CD4-positive, alpha-beta T cell treated with Interleukin-21 for 1 hour (primary cell): ENCODE results near the gene MBNL1.

Experiments
- DNase-seq: peaks from one replicate; pipeline ENCODE4 v3.0.0-alpha.2; 2020

Gene MBNL1

DNA sequence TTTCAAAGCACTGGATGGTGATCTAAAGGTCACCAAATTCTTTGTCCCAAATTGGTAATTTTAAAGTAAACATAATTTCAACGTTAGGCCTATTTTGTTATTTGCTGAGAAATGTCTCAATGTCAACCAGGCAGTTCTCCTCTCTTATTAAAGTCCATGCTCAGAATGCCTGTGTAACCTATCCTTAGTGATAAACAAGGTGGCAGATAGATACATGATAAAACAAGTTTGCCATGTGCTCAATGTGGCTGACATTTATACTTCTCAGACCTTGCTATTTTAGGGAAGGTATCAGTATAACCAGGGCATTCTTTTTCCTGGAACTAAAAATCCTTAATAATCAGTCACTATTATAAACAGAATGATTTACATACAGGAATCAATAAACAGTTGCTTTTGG is 8.5 kb downstream of the MBNL1 start:
- DNase-seq: no peak

DNA sequence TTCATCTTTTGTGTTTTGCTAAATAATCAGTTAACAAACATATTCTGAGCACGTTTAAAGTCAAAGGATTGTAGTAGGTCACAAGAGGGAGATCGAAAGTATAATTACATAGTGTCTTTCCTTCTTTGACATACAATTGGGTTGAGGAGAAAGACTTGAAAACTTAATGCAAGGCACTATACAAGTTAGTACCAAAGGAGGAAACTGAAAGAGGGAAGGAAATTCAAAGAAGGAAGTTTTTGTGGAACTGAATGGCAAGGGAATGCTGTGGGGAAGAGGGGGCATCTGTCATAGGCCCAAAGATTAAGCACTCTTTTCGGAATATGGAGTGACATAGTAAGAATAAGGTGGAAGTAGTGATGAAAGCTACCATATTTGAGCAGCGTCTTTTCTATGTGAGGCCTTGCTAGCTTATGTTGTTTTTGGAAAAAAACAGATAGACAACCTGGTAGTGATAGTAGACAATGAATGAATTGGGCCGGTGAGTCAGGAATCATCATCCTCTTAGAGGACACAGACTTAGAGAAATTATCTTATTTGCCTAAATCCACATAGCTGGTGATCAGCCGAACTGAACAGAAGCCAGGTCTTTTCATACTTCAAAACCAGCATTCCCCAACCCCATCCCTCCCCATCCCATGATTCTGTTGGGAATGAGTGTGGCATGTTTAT is 10.2 kb downstream of the MBNL1 start:
- no peak for DNase-seq

- DNase-seq: no peak
These were observed 10.8 kb downstream of the MBNL1 start for GRCh38 chr3:152279479-152279878.

DNA sequence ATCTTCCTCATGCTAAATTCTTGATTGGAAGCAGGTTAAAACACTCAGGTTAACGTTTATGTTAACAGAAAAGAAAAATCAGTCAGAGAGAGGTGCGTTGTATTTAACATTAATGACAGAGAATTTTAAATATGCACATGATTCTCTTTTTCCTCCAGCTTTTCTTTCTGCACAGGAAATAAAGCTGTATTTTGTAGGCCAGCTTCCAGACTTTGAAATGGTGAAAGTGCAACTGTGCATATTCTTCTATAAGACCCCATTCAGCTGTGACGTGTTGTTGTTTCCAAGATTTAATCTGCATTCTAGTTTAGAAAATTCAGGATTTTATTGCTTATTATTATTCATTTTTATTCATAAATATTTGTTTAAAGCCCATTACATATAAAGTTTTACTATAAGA is 11.8 kb downstream of the MBNL1 start:
- DNase-seq: no peak

DNA sequence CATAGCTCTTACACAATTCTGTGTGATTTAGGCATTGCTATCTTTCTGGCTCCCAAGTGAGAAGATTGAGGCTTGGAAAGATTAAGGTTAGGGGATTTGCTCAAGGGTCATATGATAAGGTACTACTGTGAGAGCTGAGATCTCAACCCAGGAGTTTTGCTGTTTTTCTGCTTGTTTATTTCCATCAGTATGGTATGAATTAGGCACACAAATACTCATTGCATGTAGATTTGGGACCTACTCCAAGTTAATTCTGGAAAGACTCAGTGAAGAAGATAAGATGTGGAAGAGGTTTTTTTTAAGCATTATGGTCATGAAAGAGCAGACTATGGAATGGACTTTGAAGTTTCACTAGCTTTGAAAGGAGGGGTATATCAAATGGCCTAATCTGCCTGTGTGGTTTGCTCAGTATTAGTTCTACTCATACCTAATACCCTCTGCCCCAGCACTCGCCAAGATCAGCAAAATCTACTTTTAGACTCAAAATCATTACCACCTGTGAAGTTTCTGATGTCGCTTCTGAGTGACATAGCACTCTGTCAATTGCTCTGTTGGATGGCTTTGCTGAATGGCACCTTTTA is 12.5 kb downstream of the MBNL1 start:
- no peak for DNase-seq

GRCh38 chr3:152282813-152283212 is 14.1 kb downstream of the MBNL1 start:
- DNase-seq: no peak

DNA sequence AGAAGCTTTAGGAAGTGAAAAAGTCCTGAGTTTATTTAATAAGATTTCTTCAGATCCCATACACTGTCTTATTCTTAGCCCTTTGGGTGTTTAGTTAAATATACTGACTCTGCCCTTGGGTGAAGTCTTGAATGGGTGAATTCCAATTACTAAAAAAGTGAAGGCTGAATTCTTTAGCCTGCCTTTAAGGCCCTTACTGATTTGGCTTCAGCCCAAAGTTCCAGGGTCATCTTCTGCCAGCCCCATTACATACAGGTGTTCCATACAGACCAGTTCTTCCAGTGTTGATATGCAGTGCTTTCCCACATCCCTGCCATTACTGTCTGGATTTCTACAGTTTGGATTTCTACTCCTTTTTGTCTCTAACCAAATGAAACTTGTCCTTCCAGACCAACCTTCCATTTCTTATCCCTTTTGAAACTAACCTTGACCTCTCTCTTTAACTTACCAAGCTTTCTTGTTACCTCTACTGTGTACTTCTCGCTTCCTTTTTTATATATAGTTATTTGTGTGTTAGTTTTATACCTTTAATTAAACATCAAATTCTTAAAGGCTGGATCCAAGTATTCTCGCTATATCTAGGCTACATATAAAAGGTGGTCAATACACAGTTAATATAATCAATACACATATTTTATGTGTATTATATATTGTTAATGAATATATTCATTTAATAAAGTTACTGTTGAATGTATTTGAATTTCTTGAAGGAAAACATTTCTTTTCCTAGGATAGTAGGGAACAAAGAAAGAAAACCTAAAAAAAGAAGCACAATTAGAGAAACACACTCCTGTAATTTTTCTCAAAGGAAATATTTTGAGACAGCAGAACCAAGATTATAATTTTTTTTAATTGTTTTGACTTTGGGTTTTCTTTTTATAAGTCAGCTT is 15.0 kb downstream of the MBNL1 start:
- DNase-seq: no peak

DNA sequence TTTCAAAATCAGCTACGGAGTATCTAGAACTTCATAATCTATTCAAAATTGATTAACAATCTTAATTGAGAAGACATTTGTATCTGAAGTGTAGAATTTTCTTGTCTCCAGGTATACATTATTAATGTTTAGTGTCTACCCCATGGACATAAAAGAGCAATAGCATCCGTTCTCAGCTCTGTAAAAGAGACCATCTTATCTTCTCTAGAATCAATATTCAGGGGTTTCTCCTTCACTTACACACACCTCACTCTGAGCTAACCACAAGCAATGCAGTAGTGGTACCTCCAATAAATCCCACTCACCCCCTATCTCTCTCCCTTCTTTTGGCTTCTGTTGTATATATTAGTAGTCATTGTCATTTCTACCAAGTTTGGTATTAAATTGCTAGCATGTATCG is 16.2 kb downstream of the MBNL1 start:
- peak; percentile 60 for DNase-seq

- no peak for DNase-seq
These were observed 16.8 kb downstream of the MBNL1 start for GRCh38 chr3:152285509-152285908.

DNA sequence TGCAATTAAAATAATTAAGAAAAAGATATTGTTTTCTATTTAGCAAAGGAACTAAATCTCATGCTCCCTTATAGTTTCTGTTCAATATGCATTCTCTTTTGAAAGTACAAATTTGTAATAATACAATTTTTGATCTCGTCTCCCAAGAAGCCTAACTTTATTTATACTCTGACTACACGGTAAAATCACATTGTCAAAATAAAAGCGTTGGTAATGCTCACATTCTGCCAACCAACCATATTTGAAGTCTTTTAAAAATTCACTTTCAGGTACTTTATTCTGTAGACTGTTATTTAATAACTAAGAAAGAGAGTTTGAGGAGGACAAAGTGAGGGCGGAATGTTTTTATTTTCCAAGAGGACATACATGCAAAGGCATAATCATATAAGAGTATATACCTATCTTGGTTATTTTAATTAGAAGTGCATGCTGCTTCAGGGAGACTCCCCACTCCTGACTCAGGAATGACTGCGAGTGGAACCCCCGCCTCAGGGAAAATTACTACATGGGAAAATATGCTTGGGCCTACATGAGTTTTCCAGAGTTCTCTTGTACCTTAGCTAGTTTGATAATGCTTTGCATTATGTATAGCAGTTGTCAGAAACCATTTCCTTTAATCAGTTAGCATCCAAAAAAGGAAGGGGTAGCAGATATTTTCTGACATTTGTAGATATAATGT is 19.3 kb downstream of the MBNL1 start:
- no peak for DNase-seq

GRCh38 chr3:152288681-152289080 is 20.0 kb downstream of the MBNL1 start:
- DNase-seq: no peak

DNA sequence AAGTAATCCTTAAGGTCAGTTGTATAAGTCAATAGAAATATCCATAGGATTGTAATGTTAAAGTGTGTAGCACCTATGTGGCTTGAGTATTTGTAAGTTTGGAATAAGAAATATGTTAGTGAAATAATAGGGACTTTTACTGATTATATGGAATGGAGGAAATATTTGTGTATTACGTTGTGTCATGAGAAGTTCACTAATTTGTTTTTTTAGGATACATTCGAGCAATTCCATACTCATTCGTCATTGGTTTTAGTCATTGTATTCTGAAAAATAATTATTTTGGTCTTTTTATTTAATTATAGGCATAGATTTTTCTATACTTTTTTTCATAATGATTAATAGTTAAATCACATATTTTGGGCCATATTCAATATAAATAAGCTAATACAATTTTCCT is 21.0 kb downstream of the MBNL1 start:
- DNase-seq: no peak

DNA sequence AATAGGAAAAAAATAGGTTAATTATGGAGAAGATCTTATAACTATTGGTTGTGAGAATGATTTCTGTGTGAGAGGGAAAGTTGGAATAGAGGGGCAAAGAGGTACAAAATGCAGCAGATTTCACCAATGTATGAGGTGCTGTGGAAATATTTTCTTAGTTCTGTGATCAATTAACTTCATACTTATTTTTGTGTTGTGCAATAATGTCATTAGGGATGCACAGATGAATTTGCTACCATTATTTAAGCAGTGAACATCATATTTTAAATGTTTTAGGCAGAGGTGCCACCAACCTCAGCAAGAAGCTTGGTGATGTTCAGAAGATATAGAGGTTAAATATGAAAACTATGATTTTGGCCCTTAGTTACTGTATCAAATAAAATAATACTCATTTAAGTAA is 21.6 kb downstream of the MBNL1 start:
- no peak for DNase-seq

DNA sequence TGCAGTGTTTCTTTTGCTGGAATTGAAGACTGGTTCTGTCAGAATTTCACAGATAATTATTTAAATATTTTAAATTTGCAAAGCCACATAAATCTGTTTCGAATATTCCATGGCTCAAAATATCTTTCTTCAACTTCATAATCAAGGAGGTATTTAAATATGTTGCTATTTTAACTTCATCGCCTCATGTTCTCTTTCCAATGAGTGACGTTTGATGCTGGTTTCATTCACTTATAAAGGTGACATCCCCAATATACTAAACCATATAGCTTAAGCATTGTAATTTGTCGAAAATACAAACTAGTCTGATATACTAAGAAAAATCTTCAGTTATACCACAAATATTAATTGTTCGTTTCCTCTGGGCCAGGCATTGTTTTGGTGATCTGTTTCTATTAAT is 22.5 kb downstream of the MBNL1 start:
- DNase-seq: no peak

- DNase-seq: peak; percentile 52
These were observed 22.9 kb downstream of the MBNL1 start for GRCh38 chr3:152291649-152292066.

- DNase-seq: no peak
These were observed 23.6 kb downstream of the MBNL1 start for GRCh38 chr3:152292366-152292765.

DNA sequence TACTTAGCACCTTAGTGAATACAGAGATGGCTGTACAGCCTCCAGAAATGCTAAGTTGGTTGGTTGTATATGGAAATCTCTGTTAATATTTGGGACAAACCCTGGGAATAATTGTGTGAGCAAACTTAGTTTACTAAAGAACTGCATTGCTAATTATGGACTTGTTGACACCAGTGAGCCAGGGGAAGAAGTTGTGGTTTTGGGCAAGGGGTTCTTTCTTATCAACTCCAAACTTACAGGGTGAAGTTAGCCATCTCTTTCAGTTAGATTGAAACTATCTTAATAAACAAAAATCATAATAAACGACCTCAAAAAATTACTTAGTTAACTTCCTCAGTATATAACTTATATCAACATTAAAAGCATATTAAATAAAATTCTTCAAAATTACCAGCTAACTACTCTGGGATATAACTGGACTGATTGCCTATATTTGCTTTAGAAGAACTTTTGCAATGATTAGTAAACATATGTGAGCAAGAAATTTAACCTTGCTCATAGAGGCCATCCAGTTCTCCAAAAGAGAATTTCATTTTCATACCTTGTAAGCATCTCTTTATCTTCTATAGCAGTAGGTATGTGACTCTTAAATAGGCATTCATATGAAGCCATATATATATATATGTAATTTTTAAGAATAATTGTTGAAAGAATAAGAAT is 24.7 kb downstream of the MBNL1 start:
- no peak for DNase-seq

DNA sequence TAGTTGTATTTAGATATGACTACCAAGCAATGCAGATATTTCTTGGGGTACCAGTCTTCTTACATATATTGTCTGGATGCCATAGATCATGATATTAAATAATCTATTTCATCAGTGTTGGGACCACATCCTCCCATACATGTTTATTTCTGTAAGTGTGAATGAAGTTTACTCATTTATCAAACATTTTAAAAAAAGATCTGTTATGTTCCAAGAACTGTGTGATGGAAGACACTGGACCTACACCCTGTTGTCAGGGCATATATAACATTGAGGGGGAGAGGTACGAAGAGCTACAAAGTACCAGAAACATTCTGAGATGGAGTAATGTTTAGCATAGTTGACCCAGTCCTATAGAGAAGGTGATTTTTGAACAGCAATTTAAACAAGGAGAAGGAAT is 26.6 kb downstream of the MBNL1 start:
- no peak for DNase-seq

- DNase-seq: no peak
These were observed 27.1 kb downstream of the MBNL1 start for GRCh38 chr3:152295806-152296205.

DNA sequence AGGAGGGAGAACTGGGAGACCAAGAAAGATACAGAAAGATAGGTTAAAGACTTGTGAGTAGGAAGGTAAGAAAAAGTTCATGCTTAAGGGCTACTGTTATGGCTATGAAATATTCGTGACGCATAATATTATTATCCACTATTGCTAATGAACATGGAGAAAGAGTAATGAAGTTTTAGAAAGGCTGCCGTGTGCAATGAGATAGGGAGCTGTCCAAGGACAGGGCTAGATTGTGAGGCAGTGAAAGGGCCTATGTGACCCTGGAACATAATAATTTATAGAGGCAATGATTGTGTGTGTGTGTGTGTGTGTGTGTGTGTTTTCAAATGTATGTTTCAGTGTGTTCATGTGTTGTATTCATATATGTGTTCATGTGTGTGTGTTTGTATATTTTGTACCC is 27.7 kb downstream of the MBNL1 start:
- no peak for DNase-seq

DNA sequence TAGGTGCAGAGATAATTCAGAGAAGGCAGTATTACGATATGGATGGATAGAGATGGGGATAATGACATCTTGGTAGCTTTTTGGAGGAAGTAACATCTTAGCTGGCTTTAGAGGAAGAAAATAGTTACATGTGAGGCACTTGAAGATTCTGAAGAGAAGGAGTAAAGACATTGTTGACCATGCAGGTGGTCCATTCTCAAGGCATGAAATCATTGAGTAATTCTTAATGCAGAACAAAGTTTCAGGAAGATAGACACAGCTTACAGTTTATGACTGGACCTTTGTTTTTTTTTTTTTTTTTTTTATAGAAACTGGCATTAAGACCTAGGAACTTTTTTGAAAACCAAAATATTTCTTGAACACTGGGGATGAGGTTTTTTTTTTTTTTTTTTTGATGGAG is 28.2 kb downstream of the MBNL1 start:
- DNase-seq: no peak

DNA sequence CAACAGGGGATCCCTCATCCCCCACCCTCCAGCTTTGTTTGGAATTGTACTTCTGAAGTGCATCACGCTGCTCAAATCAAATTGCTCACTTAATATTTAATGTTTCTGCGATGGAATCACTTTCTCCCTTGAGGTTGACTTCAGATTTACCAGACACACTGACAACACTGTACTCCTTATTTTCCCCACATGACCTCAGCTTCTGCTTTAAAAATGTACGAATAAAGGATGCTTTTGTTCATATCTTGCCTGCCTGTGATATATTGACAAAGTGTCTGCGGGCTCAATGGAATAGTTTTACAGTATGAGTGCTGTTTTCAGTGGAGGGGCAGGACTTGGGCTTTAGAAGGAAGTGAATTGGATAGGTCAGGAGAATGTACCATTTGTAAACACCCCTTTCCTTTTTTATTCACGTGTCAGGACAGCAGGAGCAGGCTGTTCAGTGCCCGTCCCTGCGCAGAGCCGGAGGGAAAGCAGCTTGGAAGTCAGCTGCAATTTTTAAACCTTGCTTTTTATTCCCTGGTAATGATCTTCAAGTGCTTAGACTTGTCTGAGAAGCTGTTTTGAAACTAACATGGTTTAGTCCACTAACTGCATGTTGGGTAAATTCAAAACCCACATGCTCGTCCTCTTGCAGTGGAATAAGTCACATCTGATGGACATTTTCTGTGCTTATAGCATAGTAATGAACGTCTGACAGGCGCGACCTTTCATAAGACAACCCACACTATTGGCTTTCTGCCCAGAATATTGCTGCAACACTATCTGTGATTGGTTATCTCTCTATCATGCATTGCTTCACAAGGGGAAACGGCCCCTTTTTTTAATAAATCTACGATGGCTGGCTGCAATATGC is 29.9 kb downstream of the MBNL1 start:
- DNase-seq: peak; percentile 89
